B cell (primary cell): ENCODE results near the gene ABCC1.

Experiments
- CTCF ChIP-seq: fragments of 200-600 bp; IDR thresholded peaks from one replicate; pipeline ENCODE4 v1.8.0; 2022; ENCODE audit warnings: antibody characterized with exemption, mild to moderate bottlenecking
- EZH2 ChIP-seq: IDR thresholded peaks from 2 replicates; pipeline ENCODE4 v1.6.1; 2012; ENCODE audit warnings: borderline replicate concordance, low read depth, mild to moderate bottlenecking, moderate library complexity, low read length; ENCODE audit not compliant: insufficient read depth, poor library complexity, severe bottlenecking

- TF ChIP-seq EZH2 (no peak), CTCF (no peak)
Observed at GRCh38 chr16:16062023-16062937, 112.9 kb downstream of the ABCC1 start.
